GM08714 (cell line): ENCODE measurements around the gene ITLN1.
"Not testable (repeated sequence)": the region's sequence is repeated elsewhere in the genome, so short reads cannot be mapped to it uniquely, and the experiment has no call there.

ENCODE experiments used
- H3K4me3 ChIP-seq: fragments of 200-500 bp; sonication (Bioruptor generic); 2 replicates; pipeline ENCODE4 v1.5.1; 2014; ENCODE audit warnings: mild to moderate bottlenecking, low read length, inconsistent platforms
- ZNF274 ChIP-seq: IDR thresholded peaks from 2 replicates; pipeline ENCODE4 v1.6.1; 2012; ENCODE audit warnings: mild to moderate bottlenecking, low read depth, low read length

Gene ITLN1

GRCh38 chr1:160885042-160885441 is at the start of gene ITLN1:
Gene ITLN1, minus strand, starts transcription at chr1:160885180. Its CDS starts 303 bp downstream, at chr1:160884877.
- TF ChIP-seq ZNF274, result no peak
- H3K4me3 ChIP-seq, result no peak within 1 kb of the TSS

DNA sequence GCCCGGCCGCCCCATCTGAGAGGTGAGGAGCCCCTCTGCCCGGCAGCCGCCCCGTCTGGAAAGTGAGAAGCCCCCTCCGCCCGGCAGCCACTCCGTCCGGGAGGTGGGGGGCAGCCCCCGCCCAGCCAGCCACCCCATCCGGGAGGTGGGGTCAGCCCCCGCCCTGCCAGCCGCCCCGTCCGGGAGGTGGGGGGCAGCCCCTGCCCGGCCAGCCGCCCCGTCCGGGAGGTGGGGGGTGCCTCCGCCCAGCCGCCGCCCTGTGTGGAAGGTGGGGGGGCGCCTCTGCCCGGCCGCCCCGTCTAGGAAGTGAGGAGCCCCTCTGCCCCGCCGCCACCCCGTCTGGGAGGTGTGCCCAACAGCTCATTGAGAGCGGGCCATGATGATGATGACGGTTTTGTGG is 48.3 kb upstream of the ITLN1 start:
- H3K4me3 ChIP-seq, result not testable (repeated sequence)

DNA sequence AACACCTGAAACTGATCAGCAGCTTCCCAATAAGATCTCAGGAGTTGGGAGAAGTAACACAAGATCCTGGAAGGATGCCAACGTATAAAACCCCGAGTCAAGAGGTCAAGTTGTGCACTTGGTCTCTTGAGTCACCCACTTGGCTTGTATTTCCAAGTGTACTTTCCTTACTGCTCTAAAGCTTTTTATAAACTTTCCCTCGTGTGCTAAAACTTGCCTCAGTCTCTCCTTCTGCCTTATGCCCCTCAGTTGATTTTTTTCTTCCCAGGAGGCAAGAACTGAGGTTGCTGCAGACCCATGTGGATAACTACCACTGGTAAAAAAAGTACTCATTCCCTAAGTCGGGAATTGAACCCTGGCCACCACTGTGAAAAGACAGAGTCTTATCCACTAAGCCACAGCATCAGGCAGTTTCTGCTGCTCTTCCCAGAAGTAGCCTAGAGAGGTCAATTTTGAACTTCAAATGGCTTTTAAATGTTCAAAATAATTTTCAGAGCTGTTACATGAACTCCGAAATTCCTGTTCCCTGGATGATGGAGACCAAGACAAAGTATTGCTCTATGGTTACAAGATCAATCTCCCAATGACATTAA is 40.8 kb upstream of the ITLN1 start:
- no peak for TF ChIP-seq ZNF274
- no peak overlapping the region for H3K4me3 ChIP-seq

- H3K4me3 ChIP-seq, result no peak overlapping the region
- TF ChIP-seq ZNF274, result no peak
Observed at GRCh38 chr1:160924791-160925651, 40.0 kb upstream of the ITLN1 start.

- no peak overlapping the region for H3K4me3 ChIP-seq
- TF ChIP-seq ZNF274, result no peak
Observed at GRCh38 chr1:160916666-160917065, 31.7 kb upstream of the ITLN1 start.

- H3K4me3 ChIP-seq, result not testable (repeated sequence)
Observed at GRCh38 chr1:160913229-160913628, 28.2 kb upstream of the ITLN1 start.

DNA sequence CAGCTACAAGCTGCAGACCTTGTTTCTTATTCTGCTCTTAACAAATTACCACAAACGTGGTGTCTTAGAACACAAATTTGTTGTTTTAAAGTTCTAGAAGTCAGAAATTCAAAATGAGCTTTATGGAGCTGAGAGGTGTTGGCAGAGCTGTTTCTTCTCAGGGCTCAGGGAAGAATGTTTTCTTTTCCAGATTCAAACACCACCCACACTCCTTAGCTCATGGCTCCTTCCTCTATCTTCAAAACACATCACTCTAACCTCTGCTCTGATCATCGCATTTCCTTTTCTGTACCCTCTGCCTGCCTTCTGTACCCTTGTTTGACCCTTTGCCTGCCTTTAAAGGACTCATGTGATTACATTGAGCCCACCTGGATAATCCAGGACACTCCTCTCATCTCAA is 26.9 kb upstream of the ITLN1 start:
- TF ChIP-seq ZNF274, result no peak
- no peak overlapping the region for H3K4me3 ChIP-seq

GRCh38 chr1:160911441-160911840 is 26.5 kb upstream of the ITLN1 start:
- no peak for TF ChIP-seq ZNF274
- no peak overlapping the region for H3K4me3 ChIP-seq

DNA sequence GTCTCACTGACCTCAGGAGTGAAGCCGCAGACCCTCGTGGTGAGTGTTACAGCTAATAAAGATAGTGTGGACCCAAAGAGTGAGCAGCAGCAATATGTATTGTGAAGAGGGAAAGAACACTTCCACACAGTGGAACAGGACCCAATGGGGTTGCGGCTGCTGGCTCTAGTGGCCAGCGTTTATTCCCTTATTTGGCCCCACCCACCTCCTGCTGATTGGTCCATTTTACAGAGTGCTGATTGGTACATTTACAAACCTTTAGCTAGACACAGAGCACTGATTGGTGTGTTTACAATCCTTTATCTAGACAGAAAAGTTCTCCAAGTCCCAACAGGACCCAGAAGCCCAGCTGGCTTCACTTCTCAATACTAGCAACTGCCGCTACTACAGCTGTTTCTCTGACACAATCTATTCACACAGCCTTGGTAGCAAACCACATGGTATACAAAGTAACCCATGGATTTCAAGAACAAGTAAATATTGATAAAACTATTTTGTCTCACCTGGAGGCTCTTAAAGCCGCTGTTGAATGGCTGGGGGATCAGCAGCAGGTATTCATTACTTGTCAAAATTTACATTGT is 25.3 kb upstream of the ITLN1 start:
- no peak for TF ChIP-seq ZNF274
- no peak overlapping the region for H3K4me3 ChIP-seq

- no peak for TF ChIP-seq ZNF274
Observed at GRCh38 chr1:160907976-160908375, 23.0 kb upstream of the ITLN1 start.

DNA sequence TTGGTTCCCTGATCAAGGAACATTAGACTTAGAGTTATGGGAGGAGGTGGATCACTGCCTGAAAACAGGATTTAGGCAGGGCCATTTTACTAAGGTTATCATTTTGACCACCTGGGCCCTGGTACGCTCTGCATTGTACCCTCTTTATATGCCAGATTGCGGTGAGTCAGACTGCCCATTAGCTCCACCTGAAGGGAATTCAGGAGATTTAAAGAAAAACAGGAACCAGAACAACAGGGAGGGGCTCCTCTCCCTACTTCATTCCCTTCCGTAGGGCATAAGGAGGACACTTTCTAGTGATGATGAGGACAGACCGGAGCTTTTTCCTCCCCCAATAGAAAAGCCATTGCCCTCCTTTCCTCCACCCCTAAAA is 20.6 kb upstream of the ITLN1 start:
- no peak overlapping the region for H3K4me3 ChIP-seq
- TF ChIP-seq ZNF274, result no peak

More at GRCh38 chr1:160907976-160908375, 23.0 kb upstream of the ITLN1 start:
- H3K4me3 ChIP-seq, result no peak overlapping the region

- H3K4me3 ChIP-seq, result no peak overlapping the region
- no peak for TF ChIP-seq ZNF274
Observed at GRCh38 chr1:160904783-160905616, 20.0 kb upstream of the ITLN1 start.

- not testable (repeated sequence) for H3K4me3 ChIP-seq
Observed at GRCh38 chr1:160902251-160902650, 17.3 kb upstream of the ITLN1 start.

- H3K4me3 ChIP-seq, result no peak overlapping the region
- no peak for TF ChIP-seq ZNF274
Observed at GRCh38 chr1:160901768-160902167, 16.8 kb upstream of the ITLN1 start.

DNA sequence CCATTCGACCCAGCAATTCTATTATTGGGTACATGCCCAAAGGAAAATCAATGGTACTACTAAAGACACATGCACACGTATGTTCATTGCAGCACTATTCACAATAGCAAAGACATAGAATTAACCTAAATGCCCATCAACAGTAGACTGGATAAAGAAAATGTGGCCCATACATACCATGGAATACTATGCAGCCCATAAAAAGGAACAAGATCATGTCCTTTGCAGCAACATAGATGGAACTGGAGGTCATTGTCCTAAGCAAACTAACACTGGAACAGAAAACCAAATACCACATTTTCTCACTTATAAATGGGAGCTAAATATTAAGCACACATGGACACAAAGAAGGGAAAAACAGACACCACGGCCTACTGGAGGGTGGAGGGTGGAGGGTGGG is 15.7 kb upstream of the ITLN1 start:
- not testable (repeated sequence) for H3K4me3 ChIP-seq

DNA sequence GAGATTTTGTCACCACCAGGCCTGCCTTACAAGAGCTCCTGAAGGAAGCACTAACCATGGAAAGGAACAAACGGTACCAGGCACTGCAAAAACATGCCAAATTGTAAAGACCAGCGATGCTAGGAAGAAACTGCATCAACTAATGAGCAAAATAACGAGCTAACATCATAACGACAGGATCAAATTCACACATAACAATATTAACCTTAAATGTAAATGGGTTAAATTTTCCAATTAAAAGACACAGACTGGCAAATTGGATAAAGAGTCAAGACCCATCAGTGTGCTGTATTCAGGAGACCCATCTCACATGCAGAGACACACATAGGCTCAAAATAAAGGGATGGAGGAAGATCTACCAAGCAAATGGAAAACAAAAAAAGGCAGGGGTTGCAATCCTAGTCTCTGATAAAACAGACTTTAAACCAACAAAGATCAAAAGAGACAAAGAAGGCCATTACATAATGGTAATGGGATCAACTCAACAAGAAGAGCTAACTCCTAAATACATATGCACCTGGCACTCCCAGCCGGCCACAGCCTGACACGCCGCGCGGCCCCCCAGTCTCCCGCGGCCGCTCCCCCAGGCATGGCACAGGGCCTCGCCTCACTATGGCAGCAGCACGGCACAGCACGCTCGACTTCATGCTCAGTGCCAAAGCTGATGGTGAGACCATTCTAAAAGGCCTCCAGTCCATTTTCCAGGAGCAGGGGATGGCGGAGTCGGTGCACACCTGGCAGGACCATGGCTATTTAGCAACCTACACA is 9.6 kb upstream of the ITLN1 start:
- not testable (repeated sequence) for H3K4me3 ChIP-seq
